ENCODE data around the gene ABHD15.

The ABHD15 gene

GRCh38 chr17:29566473-29567303 lies at the start of gene ABHD15:
Gene ABHD15, minus strand, starts transcription at chr17:29567037. Its CDS starts 71 bp downstream, at chr17:29566966.
- peak; percentile 72 for DNase-seq

GRCh38 chr17:29615492-29616299 lies 48.9 kb upstream of the ABHD15 start:
- DNase-seq: peak; percentile 93

- DNase-seq: no peak
These were observed 48.2 kb upstream of the ABHD15 start for GRCh38 chr17:29615048-29615385.

GRCh38 chr17:29614349-29615047 lies 47.7 kb upstream of the ABHD15 start:
- peak; percentile 50 for DNase-seq

GRCh38 chr17:29613856-29614255 lies 47.0 kb upstream of the ABHD15 start:
- no peak for DNase-seq

- peak; percentile 98 for DNase-seq
These were observed 46.6 kb upstream of the ABHD15 start for GRCh38 chr17:29613352-29613837.

- DNase-seq: no peak
These were observed 45.8 kb upstream of the ABHD15 start for GRCh38 chr17:29612404-29613280.

GRCh38 chr17:29612094-29612403 lies 45.2 kb upstream of the ABHD15 start:
- DNase-seq: no peak

- no peak for DNase-seq
These were observed 44.7 kb upstream of the ABHD15 start for GRCh38 chr17:29611351-29612093.

- DNase-seq: no peak
These were observed 43.6 kb upstream of the ABHD15 start for GRCh38 chr17:29610395-29610794.

- no peak for DNase-seq
These were observed 42.1 kb upstream of the ABHD15 start for GRCh38 chr17:29608986-29609385.

- no peak for DNase-seq
These were observed 40.8 kb upstream of the ABHD15 start for GRCh38 chr17:29607557-29608195.

GRCh38 chr17:29603109-29603674 lies 36.4 kb upstream of the ABHD15 start:
- no peak for DNase-seq

GRCh38 chr17:29597361-29598172 lies 30.7 kb upstream of the ABHD15 start:
- peak; percentile 40 for DNase-seq

- DNase-seq: no peak
These were observed 30.0 kb upstream of the ABHD15 start for GRCh38 chr17:29596811-29597210.

- DNase-seq: no peak
These were observed 29.3 kb upstream of the ABHD15 start for GRCh38 chr17:29595943-29596774.

- no peak for DNase-seq
These were observed 28.5 kb upstream of the ABHD15 start for GRCh38 chr17:29595107-29595942.

- no peak for DNase-seq
These were observed 27.8 kb upstream of the ABHD15 start for GRCh38 chr17:29594519-29595090.

Measured in eye (tissue), 1 donor.